Heart left ventricle (tissue), 13 donors: Measurements from ENCODE around the gene CNST.

Experiments used
- CTCF ChIP-seq, 12 donors: fragments of 200-600 bp; sonication (generic) in 4 of 12; IDR thresholded peaks; one replicate each; pipeline versions ENCODE4 v1.5.0 to v1.8.0; 2018 to 2022; ENCODE audit warnings: antibody characterized with exemption in 12 of 12, mild to moderate bottlenecking in 5 of 12
- POLR2A ChIP-seq, 2 donors: fragments of 450-650 bp; IDR thresholded peaks; one replicate each; pipeline ENCODE4 v1.6.1; 2017; ENCODE audit warnings: antibody characterized with exemption in 2 of 2, mild to moderate bottlenecking in 2 of 2, moderate library complexity in 2 of 2
- donor health status: ischemic (EF 13 %, LVEDD 7.1; RV severe dilation, severe dysfunction).
- donor health status: DM: no; HTN: yes; CAD: no.
- donor health status: DM: no; HTN: no; CAD: no.
- donor health status: ischemic (EF 25% LVEDD 6.9; RV normal size, moderate dysfunction).
- donor health status: ischemic (EF 25% LVEDD 5.7; RV mildly dilated, moderate dysfunction).
- donor health status: ischemic (EF 35%, LVEDD 5.7; RV mildly dilated, moderate dysfunction).
- donor health status: nonischemic (EF 11% LVEDD 7.7; RV severe dilation, severe dysfunction).
- donor health status: DM: yes; HTN: yes; CAD: no.
- donor health status: PGD.
- donor health status: ischemic (EF 29% LVEDD 5.4; RV normal size, mild dysfunction).
- donor health status: nonischemic (EF 23%, LVEDD 6.1; RV moderate dilation, normal function).

GRCh38 chr1:246597971-246598370 lies 31.7 kb downstream of the CNST start:
- TF ChIP-seq CTCF (IDR thresholded peaks at IDR 0.05) (no peak), POLR2A (IDR thresholded peaks at IDR 0.05) (no peak)
